HG03108 (cell line): Measurements from ENCODE around the gene ZSCAN5C.
"Not testable (repeated sequence)": the region's sequence is repeated elsewhere in the genome, so short reads cannot be mapped to it uniquely, and the experiment has no call there.

ENCODE experiments used
- ATAC-seq: cut with Tn5 transposase; IDR thresholded peaks from one replicate; pipeline ENCODE4 v1.9.1; 2021; ENCODE audit warnings: moderate library complexity; ENCODE audit not compliant: unreplicated experiment

The ZSCAN5C gene

GRCh38 chr19:56201973-56202372, at the start of gene ZSCAN5C:
TSS of gene ZSCAN5C (plus strand) at chr19:56202273. CDS start at chr19:56205914, 3,641 bp downstream.
- ATAC-seq = no peak

GRCh38 chr19:56152644-56153043, 49.4 kb upstream of the ZSCAN5C start:
- ATAC-seq = no peak

GRCh38 chr19:56153507-56153906, 48.6 kb upstream of the ZSCAN5C start:
- ATAC-seq = no peak

- ATAC-seq = no peak
These were observed 46.9 kb upstream of the ZSCAN5C start for GRCh38 chr19:56155124-56155687.

DNA sequence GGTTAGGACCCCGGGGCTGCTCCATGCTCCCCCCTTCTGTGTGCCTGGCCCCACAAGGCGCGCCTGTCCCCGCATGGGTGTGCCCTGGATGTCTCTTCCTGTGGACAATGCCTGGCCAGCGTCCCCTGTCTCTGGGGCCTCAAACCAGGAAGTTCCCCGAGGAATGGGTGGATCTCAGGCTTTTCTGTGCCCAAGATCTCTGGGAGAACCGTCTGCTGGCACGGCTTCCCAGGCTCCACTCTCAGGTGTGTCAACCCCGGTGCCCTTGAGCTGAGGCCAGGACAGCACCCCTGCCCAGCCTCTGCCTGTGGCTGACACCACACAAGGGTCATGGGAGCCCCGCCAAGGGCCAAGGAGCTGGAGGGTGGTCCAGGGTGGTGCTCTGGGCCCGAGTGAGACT, 45.3 kb upstream of the ZSCAN5C start:
- ATAC-seq = no peak

DNA sequence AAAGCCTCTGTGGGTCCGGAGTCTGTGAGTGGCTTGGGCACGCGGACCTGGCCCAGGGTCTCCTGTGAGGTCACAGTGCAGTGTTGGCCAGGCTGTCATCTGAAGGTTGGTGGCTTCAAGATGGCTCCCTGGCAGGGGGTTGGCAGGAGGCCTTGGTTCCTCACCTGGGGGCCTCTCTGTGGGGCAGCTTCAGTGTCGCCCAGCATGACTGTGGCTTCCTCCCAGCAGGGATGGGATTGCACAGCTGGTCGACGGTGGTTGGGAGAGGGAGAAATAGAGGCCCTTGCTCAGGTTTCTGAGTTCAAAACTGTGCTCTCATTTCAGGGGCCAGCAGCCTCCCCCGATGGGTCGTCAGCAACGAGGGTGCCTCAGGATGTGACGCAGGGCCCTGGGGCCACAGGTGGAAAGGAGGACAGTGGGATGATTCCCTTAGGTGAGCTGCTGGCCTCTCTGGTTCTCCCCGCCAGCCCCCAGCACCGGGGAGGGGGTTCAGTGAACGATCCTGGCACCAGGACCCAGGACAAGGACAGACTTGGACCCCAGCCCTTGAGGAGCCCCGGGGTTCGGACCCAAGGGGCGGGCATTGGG, 43.8 kb upstream of the ZSCAN5C start:
- ATAC-seq = no peak

GRCh38 chr19:56159009-56159559, 43.0 kb upstream of the ZSCAN5C start:
- ATAC-seq = no peak

GRCh38 chr19:56159622-56160271, 42.3 kb upstream of the ZSCAN5C start:
- no peak for ATAC-seq

GRCh38 chr19:56161534-56161933, 40.5 kb upstream of the ZSCAN5C start:
- ATAC-seq = no peak

DNA sequence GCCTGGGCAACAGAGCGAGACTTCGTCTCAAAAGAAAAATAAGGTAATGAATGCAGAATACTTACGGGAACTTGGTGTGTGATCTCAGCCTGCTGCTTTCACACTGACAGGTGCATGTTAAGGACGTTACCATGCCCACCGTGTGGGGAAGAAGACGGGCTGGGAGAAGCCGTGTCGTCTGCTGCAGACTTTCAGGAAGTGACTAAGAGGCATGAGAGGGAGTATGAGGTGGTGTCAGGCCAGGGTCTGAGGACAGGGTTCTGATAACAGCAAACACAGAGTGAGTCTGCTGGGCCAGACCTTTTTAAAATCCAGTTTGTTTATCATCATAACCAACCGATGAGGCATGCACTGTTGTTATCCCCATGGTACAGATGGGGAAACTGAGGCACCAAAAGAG, 39.8 kb upstream of the ZSCAN5C start:
- no peak for ATAC-seq

- ATAC-seq = no peak
These were observed 39.0 kb upstream of the ZSCAN5C start for GRCh38 chr19:56163097-56163496.

DNA sequence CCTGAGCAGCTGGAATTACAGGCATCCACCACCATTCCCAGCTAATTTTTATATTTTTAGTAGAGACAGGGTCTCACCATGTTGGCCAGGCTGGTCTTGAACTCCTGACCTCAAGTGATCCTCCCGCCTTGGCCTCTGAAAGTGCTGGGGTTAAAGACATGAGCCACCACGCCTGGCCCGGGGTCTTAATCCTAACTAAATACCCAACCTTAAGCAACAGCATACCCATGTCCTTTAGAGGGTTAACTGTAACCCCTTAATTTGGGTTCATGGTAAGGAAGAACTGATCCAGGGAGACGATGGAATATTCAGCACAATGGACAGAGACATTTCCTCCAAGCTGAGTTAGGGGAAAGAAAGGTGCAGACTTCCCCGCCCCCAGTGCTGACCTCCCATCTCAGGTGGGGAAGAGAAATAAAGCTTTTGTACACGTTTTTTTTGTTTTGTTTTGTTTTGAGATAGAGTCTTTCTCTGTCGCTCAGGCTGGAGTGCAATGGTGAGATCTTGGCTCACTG, 35.0 kb upstream of the ZSCAN5C start:
- ATAC-seq = no peak

DNA sequence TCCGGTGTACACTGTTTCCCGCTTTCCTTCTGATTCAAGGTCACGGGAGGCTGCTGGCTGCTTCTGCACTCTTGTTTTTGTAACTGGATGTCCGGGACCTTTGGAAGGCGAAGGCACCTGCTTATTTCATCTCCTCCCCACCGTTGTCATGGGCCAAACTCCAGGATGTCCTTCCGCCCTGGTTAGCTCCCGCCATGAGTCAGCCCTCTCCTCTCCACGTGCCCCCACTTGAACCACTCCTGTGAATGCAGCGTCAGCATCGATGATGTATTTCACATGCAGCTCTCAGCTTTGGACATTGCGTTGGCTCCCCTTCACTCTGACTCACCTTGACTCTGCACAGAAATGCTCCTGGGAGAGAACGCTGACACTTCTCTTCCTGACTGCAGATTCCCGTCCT, 31.8 kb upstream of the ZSCAN5C start:
- ATAC-seq = no peak

GRCh38 chr19:56174086-56174485, 28.0 kb upstream of the ZSCAN5C start:
- ATAC-seq = no peak

- ATAC-seq = no peak
These were observed 27.5 kb upstream of the ZSCAN5C start for GRCh38 chr19:56174550-56174949.

- not testable (repeated sequence) for ATAC-seq
These were observed 26.2 kb upstream of the ZSCAN5C start, which contains the start of gene GALP for GRCh38 chr19:56175861-56176307. TSS of gene GALP (plus strand) at chr19:56176008. CDS start at chr19:56177109, 1,101 bp downstream.

GRCh38 chr19:56176310-56176709, 25.8 kb upstream of the ZSCAN5C start:
- ATAC-seq = not testable (repeated sequence)

GRCh38 chr19:56176881-56177280, 25.2 kb upstream of the ZSCAN5C start:
- ATAC-seq = no peak

GRCh38 chr19:56177564-56178243, 24.4 kb upstream of the ZSCAN5C start:
- no peak for ATAC-seq

DNA sequence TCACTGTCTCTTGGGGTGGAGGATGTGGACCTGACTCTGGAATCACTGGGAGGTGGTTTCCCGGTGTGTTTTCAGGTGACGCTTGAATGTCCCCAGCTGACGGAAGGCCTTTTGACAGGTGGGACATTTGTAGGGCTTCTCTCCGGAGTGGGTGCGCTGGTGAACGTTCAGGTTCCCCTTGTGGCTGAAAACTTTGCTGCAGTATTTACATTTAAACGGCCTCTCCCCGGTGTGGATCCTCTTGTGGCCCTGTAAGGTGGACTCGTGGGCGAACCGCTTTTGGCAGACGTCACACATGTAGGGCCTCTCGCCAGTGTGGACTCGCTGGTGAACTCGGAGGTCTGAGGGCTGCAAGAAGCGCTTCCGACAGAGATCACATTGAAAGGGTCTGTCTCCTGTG, 12.3 kb upstream of the ZSCAN5C start:
- no peak for ATAC-seq

GRCh38 chr19:56191115-56191514, 11.0 kb upstream of the ZSCAN5C start:
- no peak for ATAC-seq
